ENCODE results near the gene SNAI1. TPM values are rescaled to one million over a fixed set of nuclear protein-coding genes. Genes with fewer than 3 reads are reported as not detected.
"Not testable (repeated sequence)": the region's sequence is repeated elsewhere in the genome, so short reads cannot be mapped to it uniquely, and the experiment has no call there.

Gene SNAI1
- total RNA-seq, 4 donors from 2014 or later = 0.56 to 4.1 (median 1.4) TPM

DNA sequence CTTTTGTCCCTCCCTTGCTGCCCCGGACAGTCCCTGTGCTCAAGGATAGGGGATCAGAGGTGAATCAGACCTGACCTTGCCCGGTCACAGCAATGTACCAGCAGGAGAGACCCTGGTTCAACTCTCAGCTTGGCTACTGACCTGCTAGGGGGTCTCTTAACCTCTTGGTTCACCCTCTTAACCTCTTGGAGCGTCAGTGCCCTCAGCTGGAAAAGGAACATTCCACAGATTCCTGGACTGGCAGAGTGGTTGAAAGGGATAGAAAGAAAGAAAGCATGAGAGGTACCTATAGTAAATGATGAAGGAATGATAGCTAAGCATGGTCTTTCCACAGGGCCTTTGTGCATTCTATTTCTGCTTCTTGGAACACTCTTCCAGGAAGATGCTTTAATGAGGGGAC is 25.2 kb downstream of the SNAI1 start:
- peaks cover 15% of the 10 kb centered on the region for H3K27me3 ChIP-seq
- no peak overlapping the region for H3K27ac ChIP-seq
- WGBS = 92% methylated on average over 3 of the region's 3 CpGs
- no peak for TF ChIP-seq POLR2A (IDR thresholded peaks at IDR 0.05)
- TF ChIP-seq POLR2AphosphoS5 (IDR thresholded peaks at IDR 0.05) = no peak
- TF ChIP-seq, protein P1, sequence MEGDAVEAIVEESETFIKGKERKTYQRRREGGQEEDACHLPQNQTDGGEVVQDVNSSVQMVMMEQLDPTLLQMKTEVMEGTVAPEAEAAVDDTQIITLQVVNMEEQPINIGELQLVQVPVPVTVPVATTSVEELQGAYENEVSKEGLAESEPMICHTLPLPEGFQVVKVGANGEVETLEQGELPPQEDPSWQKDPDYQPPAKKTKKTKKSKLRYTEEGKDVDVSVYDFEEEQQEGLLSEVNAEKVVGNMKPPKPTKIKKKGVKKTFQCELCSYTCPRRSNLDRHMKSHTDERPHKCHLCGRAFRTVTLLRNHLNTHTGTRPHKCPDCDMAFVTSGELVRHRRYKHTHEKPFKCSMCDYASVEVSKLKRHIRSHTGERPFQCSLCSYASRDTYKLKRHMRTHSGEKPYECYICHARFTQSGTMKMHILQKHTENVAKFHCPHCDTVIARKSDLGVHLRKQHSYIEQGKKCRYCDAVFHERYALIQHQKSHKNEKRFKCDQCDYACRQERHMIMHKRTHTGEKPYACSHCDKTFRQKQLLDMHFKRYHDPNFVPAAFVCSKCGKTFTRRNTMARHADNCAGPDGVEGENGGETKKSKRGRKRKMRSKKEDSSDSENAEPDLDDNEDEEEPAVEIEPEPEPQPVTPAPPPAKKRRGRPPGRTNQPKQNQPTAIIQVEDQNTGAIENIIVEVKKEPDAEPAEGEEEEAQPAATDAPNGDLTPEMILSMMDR (IDR thresholded peaks at IDR 0.05) = no peak
- TF ChIP-seq EP300 (IDR thresholded peaks at IDR 0.05) = no peak
- no peak overlapping the region for H3K4me3 ChIP-seq
- H3K9me3 ChIP-seq = no peaks in the 10 kb centered on the region
- H3K36me3 ChIP-seq = no peaks in the 10 kb centered on the region
- H3K4me1 ChIP-seq = peaks cover 7% of the 10 kb centered on the region
- no peak for DNase-seq (ENCODE audit: low spot score in 2 of 2)

GRCh38 chr20:50009521-50010454 is 27.0 kb downstream of the SNAI1 start:
- Histone ChIP-seq H3K4me1 (peaks cover 7% of the 10 kb centered on the region), H3K4me3 (peak overlapping the region; percentile 22), H3K27ac (no peak overlapping the region), H3K9me3 (no peaks in the 10 kb centered on the region), H3K36me3 (no peaks in the 10 kb centered on the region), H3K27me3 (peaks cover 15% of the 10 kb centered on the region)
- no peak for DNase-seq (ENCODE audit: low spot score in 2 of 2)
- WGBS = 45% methylated on average over 16 of the region's 71 CpGs
- no peak for TF ChIP-seq EP300 (IDR thresholded peaks at IDR 0.05)

- 90% methylated on average over 2 of the region's 3 CpGs for WGBS
- H3K9me3 ChIP-seq; H3K4me3 ChIP-seq; H3K36me3 ChIP-seq; DNase-seq (ENCODE audit: low spot score in 2 of 2); H3K27ac ChIP-seq: not testable (repeated sequence)
- peaks cover 22% of the 10 kb centered on the region for H3K4me1 ChIP-seq
- peaks cover 15% of the 10 kb centered on the region for H3K27me3 ChIP-seq
Observed at GRCh38 chr20:50011597-50011996, 28.8 kb downstream of the SNAI1 start.

DNA sequence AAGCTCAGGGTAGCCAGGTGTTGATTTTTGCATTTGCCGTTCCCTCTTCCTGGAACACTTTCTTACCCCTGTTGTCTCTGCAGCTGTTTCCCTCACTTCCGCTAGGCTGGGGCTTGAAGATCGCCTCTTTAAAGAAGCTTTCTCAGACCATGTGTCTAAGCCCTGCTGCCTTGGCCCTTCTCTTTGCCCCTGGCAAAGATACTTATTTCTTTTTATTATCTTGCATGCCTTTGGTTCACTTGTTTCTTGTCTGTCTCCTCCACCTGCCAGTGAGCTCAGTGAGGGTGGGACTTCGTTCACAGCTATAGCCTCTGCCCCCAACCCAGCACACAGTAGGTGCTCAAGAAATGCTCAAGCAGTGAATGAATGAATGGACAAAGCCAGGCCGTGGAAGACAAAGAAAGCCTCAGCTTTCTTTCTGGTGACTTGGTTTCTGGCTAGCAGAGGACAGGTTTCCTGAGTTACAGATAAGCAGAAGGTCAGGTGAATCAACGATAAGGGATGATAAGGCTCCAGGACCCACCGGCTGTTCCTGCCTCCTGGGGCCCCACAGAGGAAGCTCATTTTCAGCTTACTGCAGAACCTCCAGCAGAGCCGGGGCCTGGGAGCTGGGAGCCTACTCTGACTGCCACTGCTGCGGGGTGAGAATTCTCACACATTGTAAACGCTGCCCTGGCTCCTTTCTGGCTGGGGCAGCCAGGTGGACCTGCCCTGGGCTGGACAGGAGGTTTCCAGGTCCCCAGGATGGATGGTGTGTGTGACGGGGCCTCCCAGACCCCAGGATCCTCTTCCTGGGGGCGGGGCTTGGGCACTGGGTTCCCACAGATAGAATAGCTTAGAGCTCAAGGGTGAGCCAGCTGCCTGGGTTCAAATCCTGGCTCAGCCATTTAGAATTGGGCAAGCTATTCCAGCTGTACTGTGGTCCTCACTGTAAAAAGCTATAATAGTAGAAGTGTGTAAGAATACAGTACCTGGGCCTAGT is 29.8 kb downstream of the SNAI1 start:
- WGBS = 81% methylated on average over 12 of the region's 12 CpGs
- TF ChIP-seq POLR2A (IDR thresholded peaks at IDR 0.05) (no peak), POLR2AphosphoS5 (IDR thresholded peaks at IDR 0.05) (no peak), EP300 (IDR thresholded peaks at IDR 0.05) (no peak)
- TF ChIP-seq, protein P1 (IDR thresholded peaks at IDR 0.05) = no peak
- Histone ChIP-seq H3K36me3 (no peaks in the 10 kb centered on the region), H3K9me3 (no peaks in the 10 kb centered on the region), H3K27ac (no peak overlapping the region), H3K4me1 (peaks cover 22% of the 10 kb centered on the region), H3K27me3 (peaks cover 15% of the 10 kb centered on the region), H3K4me3 (no peak overlapping the region)
- DNase-seq (ENCODE audit: low spot score in 2 of 2) = no peak

DNA sequence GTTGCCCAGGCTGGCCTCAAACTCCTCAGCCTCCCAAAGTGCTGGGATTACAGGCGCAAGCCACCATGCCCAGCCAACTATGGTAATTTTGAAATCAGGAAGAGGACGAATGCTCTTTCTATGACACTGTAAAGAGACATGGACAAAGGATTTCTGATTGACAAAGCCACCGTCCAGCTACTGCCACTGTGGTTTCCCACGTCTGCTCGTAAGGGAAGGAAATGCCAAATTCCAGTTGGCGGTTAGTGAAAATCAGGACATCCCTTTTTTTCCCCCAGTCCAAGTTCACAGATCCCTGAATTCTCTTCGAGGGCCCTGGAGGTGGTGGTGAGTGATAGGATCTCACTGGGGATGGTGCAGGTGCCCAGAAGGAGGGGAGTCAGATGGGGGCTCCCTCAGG is 31.2 kb downstream of the SNAI1 start:
- Histone ChIP-seq H3K36me3 (no peaks in the 10 kb centered on the region), H3K27ac (no peak overlapping the region), H3K9me3 (no peaks in the 10 kb centered on the region), H3K4me3 (no peak overlapping the region), H3K4me1 (peaks cover 25% of the 10 kb centered on the region), H3K27me3 (peaks cover 15% of the 10 kb centered on the region)
- DNase-seq (ENCODE audit: low spot score in 2 of 2) = no peak
- TF ChIP-seq POLR2A (IDR thresholded peaks at IDR 0.05) = no peak
- no peak for TF ChIP-seq POLR2AphosphoS5 (IDR thresholded peaks at IDR 0.05)
- TF ChIP-seq EP300 (IDR thresholded peaks at IDR 0.05) = no peak
- TF ChIP-seq, protein P1 (IDR thresholded peaks at IDR 0.05) = no peak
- WGBS = 76% methylated on average over 7 of the region's 7 CpGs

Measured in suprapubic skin (tissue), 4 donors.